Left ventricle myocardium inferior (tissue), 1 donor: ENCODE measurements around the gene CDC45. TPM values are rescaled to one million over a fixed set of nuclear protein-coding genes. Genes with fewer than 3 reads are reported as not detected.
"Not testable (repeated sequence)": the region's sequence is repeated elsewhere in the genome, so short reads cannot be mapped to it uniquely, and the experiment has no call there.

Experiments
- DNase-seq: peaks from one replicate; pipeline ENCODE4 v3.0.0-alpha.2; 2020
- H3K27ac ChIP-seq: fragments of 200-600 bp; replicated peaks from 2 replicates; pipeline ENCODE4 v1.8.0; 2021
- H3K27me3 ChIP-seq: fragments of 200-600 bp; 2 replicates; pipeline ENCODE4 v1.8.0; 2021; ENCODE audit warnings: low read depth
- H3K36me3 ChIP-seq: fragments of 200-600 bp; 2 replicates; pipeline ENCODE4 v1.8.0; 2021
- H3K4me1 ChIP-seq: fragments of 200-600 bp; 2 replicates; pipeline ENCODE4 v1.8.0; 2021
- H3K4me3 ChIP-seq: fragments of 200-600 bp; 2 replicates; pipeline ENCODE4 v1.8.0; 2021; ENCODE audit warnings: mild to moderate bottlenecking, moderate library complexity
- H3K9me3 ChIP-seq: fragments of 200-600 bp; replicated peaks from 2 replicates; pipeline ENCODE4 v1.8.0; 2021
- CTCF ChIP-seq: fragments of 200-600 bp; IDR thresholded peaks from 2 replicates; pipeline ENCODE4 v1.8.0; 2021; ENCODE audit warnings: antibody characterized with exemption, mild to moderate bottlenecking, borderline replicate concordance
- intact Hi-C: fragments of 100-400 bp; cut with micrococcal nuclease; formaldehyde crosslinking; loops from one replicate; pipeline ENCODE4 v1.11.0; 2022
- total RNA-seq: library from RNA; stranded (reverse); fragmentation: NEBNext Ultra II Directional; extraction: Animal tissue kit (Norgen Biotek cat#: 25700); gene quantifications from one replicate; pipeline ENCODE4 v1.2.1, GENCODE V29; 2021
- donor health status: DM: no; HTN: yes; CAD: no; lungs with severe emphysema.

CDC45 gene
- total RNA-seq, 1 donor from 2014 or later, result 0.77 TPM

- peaks cover 58% of the 10 kb centered on the region for H3K4me1 ChIP-seq
- intact Hi-C loops, result no loop called here
- no peaks in the 10 kb centered on the region for H3K9me3 ChIP-seq
- no peak for DNase-seq
- peaks cover 26% of the 10 kb centered on the region for H3K36me3 ChIP-seq
- H3K4me3 ChIP-seq, result no peak overlapping the region
- H3K27ac ChIP-seq, result no peak overlapping the region
- no peaks in the 10 kb centered on the region for H3K27me3 ChIP-seq
- no peak for TF ChIP-seq CTCF
These were observed 39.1 kb upstream of the CDC45 start for GRCh38 chr22:19440411-19441195.

GRCh38 chr22:19442166-19442565 lies 37.6 kb upstream of the CDC45 start:
- H3K4me1 ChIP-seq, result peaks cover 74% of the 10 kb centered on the region

GRCh38 chr22:19443544-19444211 lies 36.0 kb upstream of the CDC45 start:
- H3K27ac ChIP-seq, result no peak overlapping the region
- H3K27me3 ChIP-seq, result no peaks in the 10 kb centered on the region
- peaks cover 84% of the 10 kb centered on the region for H3K4me1 ChIP-seq
- no peak for TF ChIP-seq CTCF
- no peak overlapping the region for H3K4me3 ChIP-seq
- peaks cover 14% of the 10 kb centered on the region for H3K36me3 ChIP-seq
- H3K9me3 ChIP-seq, result no peaks in the 10 kb centered on the region
- intact Hi-C loops, result no loop called here
- no peak for DNase-seq

More at GRCh38 chr22:19442166-19442565, 37.6 kb upstream of the CDC45 start:
- DNase-seq, result no peak
- Histone ChIP-seq H3K4me3 (no peak overlapping the region), H3K27ac (peak overlapping the region; percentile 4), H3K36me3 (peaks cover 16% of the 10 kb centered on the region), H3K27me3 (no peaks in the 10 kb centered on the region), H3K9me3 (no peaks in the 10 kb centered on the region)
- no peak for TF ChIP-seq CTCF
- intact Hi-C loops, result no loop called here

GRCh38 chr22:19445279-19445982 lies 34.3 kb upstream of the CDC45 start:
- Histone ChIP-seq H3K4me1 (peaks cover 78% of the 10 kb centered on the region), H3K36me3 (peaks cover 17% of the 10 kb centered on the region), H3K27ac (peak overlapping the region; percentile 29)
- H3K9me3 ChIP-seq, H3K27me3 ChIP-seq, DNase-seq, H3K4me3 ChIP-seq, intact Hi-C loops: not testable (repeated sequence)

- peaks cover 29% of the 10 kb centered on the region for H3K36me3 ChIP-seq
- intact Hi-C loops, result no loop called here
- TF ChIP-seq CTCF, result no peak
These were observed 33.0 kb upstream of the CDC45 start for GRCh38 chr22:19446603-19447329.

More at GRCh38 chr22:19446603-19447329, 33.0 kb upstream of the CDC45 start:
- no peak for DNase-seq
- no peaks in the 10 kb centered on the region for H3K27me3 ChIP-seq
- peak overlapping the region; percentile 90 for H3K4me3 ChIP-seq
- no peaks in the 10 kb centered on the region for H3K9me3 ChIP-seq
- H3K27ac ChIP-seq, result peak overlapping the region; percentile 97
- H3K4me1 ChIP-seq, result peaks cover 69% of the 10 kb centered on the region
